CD4-positive, alpha-beta T cell treated with Interleukin-17A for 1 hour (primary cell): ENCODE measurements around the gene ASPG.
A peak's percentile ranks its signal among the peaks of the same experiment; 100 is the strongest.

Experiments
- DNase-seq: peaks from one replicate; pipeline ENCODE4 v3.0.0-alpha.2; 2020

The ASPG gene

GRCh38 chr14:104076743-104077142 is 8.8 kb upstream of the ASPG start:
- DNase-seq = peak; percentile 33

DNA sequence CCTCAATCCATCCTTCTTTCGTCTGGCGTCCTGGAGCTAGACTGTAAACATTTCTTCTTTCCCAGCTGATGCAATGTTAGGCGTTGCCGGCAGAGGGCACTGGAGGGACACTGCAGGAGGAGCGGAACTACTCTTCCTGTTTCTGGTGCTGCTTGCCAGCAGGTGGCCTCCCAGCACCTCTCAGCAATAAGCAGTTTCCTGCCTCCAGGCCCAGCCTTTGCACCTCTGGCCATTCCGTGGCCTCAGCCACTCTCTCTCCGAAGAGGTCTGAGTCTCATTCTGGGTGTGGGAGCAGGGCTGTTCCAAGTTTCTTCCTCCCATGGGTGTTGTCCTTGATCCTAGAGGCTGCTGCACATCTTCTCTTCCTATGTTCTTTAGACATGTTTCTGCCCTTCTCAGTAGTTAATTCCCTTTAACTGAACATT is 7.5 kb upstream of the ASPG start:
- DNase-seq = peak; percentile 89

- DNase-seq = no peak
Measured at GRCh38 chr14:104080376-104081260, 4.9 kb upstream of the ASPG start.

- no peak for DNase-seq
Measured at GRCh38 chr14:104081261-104081835, 4.2 kb upstream of the ASPG start.

DNA sequence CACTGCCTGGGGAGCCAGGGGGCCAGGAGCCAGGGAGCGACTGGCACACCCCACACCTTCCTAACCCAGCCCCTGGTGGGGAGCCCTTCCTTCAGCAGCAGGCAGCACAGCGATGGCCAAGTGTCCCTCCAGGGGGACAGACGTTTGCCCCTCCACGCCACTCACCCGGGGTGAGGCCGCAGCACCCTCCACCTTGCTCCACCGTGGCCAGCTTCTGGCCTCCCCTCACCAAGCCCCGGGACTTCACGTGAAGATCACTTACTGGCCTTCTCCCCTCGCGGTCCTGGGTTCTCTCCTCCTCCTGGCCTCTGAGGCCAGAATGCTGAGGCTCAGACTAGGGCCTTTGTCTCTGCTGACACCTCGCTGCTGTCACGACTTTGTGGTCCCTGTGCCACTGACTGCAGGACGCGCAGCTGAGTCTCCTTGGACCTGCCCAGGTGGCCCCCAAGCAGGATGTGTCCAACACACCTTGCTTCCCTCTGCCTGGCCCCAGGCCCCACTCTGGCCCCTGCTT is 3.5 kb upstream of the ASPG start:
- DNase-seq = no peak

DNA sequence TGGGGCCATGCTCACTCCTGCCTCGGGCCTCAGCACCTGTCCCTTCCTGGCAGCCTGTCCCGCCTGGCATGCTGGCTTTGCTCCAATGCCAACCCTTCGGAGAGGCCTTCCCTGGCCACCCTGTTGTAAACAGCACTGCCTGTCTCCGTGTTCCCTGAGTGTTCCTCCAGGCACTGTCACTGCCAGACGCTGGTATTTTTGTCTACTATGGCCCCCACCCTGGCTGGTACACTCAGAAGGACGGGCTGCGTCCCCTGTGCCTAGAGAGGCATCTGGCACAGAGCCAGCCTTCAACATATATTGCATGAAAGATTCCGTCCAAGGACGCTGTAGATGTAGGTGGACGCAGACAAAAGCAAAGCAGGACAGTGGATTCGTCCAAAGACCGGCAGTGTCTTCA is 2.7 kb upstream of the ASPG start:
- DNase-seq = no peak

DNA sequence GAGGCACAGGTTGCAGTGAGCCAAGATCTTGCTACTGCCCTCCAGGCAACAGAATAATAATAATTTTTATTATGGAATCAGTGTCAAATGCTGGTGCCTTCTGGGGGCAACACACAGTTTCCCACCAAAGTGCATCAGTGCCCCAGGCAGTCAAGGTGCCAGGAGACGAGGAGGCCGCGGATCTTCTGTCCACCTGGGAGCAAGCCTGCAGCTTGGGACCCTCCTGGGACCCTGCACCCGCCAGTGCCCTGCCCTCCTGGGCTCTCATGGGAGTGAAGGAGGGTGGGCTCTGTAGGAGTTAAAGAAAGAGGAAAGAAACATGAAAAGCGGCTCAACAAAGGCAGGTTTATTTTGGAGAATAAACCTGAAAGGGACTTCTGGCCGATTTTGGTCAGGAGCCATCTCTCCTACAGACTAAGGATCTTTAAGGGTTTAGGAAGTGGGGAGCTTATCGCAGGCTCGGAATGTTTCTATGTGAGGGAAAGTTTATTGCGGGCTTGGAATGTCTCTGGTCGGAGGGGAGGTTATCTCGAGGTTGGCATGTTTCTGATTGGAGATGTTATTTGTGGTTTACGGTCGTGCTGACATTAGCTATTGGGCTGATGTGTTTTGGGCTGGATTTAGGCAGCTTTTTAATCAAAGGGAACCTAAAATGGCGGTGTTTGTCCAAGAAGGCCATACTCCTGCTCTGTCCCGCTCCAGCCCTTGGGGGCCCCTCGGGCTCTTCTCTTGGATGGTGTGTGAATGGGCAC is 1.1 kb upstream of the ASPG start:
- no peak for DNase-seq

- DNase-seq = no peak
Measured at GRCh38 chr14:104085889-104086201, 345 bp downstream of the ASPG start.

DNA sequence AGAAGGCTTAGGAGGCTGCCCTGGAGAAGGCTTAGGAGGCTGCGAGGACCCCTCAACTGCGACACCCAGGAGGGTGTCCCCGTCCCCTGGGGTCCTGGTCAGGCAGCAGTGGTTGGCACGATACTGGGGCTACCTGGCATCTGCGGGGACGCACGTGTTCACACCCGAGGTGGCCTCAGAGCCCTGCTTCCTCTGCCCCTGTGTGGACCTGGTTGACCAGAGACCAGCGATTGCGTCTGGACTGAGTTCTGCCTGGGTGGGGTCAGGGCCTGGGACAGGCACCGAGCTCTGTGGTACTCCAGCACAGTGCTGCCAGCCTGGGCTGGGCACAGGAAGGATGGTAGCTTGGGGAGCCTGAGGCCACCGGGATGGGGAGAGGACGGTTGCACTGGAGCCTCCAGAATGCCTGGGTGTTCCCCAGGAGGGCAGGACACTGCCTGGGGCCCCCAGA is 735 bp downstream of the ASPG start:
- DNase-seq = no peak

- no peak for DNase-seq
Measured at GRCh38 chr14:104086661-104087461, 1.4 kb downstream of the ASPG start.

GRCh38 chr14:104087505-104087904 is 2.0 kb downstream of the ASPG start:
- no peak for DNase-seq

DNA sequence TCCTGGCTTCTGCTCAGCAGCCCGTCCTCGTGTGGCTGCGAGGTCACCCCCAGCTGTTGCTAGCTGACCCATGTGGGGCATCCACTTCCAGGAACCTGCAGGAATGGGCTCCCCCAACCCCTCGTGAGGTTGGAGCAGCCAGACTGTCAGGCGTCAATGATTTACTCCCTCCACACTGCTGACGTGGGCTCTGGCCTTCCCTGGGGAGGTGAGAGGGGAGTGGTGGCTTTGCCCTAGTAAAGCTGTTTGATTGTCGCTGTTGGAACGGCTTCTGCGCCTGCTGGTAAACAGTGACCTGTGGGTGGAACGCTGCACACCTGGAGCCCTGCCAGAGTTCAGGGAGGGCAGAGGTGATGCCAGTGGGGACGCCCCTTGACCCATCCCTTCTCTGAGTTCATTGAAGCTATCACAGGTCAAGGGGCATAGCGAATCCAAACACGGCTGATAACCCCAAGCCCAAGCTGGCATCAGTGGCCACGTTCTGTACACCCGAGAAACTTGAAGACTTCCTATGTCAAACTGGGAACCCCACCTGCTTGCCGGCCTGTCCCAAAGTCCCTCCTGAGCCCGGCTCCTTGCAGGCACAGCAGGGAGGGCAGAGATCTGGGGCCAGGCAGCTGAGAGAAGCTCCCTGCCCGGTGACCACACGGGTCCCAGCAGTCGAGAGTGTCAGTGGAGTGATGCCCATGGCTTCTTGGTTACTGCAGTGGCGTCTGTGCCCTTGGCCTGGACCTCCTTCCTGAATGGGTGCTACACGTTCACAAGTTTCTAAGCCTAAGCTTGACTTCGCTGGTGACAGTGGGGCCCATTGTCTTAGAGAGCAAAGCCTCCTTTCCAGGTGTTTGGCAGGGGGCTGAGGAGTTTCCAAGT is 2.7 kb downstream of the ASPG start:
- no peak for DNase-seq

DNA sequence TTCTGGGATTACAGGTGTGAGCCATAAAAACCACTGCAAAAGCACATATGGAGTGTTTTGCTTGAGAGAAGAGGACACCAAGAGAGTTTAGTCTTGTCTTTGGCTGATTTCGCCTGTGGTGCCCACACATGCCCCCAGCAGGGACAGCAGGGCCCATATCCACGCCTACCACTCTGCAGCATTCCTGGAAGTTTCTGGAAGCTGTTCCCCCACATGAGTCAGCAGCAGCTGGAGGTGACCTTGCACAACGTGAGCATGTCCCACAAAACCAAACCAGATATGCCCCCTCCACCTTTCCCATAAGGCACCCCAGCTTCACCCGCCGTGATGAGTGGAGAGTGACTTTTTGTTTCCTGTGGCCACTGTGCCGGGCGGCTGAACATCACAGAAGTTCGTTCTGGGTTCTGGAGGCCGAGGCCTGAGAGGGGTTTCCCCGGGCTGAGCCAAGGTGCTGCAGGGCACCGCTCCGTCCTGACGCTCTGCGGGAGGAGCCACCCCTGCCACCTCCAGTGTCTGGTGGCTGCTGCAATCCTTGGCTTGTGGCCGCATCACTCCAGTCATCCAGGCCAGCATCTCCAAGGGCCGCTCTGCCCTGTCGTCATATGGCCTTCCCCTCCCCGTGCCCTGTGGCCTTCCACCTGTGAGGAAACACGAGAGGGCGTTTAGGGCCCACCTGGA is 4.7 kb downstream of the ASPG start:
- DNase-seq = no peak

- DNase-seq = no peak
Measured at GRCh38 chr14:104091061-104091926, 5.8 kb downstream of the ASPG start.

DNA sequence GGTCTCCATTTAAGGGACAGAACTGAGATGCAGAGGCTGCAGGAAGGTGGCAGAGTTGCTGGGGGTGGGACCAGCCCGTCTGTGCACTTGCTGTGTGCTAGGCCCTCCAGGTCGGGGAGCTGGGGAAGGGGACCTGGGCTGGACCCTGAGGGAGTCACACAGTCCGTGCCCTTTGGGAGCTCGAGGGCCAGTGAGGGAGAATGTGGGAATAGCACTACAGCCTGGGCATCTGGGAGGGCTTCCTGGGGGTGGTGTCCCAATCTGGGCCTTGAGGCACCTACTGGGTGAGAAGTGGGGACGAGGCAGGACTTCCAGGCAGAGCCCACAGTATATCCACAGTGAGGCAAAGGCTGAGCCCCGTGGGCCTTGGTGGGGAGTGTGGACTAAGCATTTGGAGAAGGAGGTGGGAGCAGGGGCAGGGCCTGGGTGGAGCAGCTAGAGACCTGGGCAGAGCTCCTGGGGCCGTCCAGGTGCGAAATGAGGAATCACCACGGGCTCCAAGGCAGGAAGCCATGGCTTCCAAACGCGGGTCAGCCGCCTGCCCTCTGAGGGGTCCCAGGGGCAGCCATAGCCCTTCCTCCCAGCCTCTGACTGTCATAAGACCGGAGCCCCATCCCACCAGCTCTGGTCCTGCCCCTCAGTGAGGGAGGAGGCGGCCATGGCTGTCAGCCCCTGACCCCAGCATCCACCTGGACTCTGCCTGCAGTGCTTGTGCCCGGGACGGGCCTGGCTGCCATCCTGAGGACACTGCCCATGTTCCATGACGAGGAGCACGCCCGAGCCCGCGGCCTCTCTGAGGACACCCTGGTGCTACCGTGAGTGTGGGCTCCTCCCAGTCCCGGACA is 6.6 kb downstream of the ASPG start:
- DNase-seq = no peak

- DNase-seq = no peak
Measured at GRCh38 chr14:104092931-104093365, 7.4 kb downstream of the ASPG start.

GRCh38 chr14:104093366-104094055 is 8.0 kb downstream of the ASPG start:
- DNase-seq = peak; percentile 31

DNA sequence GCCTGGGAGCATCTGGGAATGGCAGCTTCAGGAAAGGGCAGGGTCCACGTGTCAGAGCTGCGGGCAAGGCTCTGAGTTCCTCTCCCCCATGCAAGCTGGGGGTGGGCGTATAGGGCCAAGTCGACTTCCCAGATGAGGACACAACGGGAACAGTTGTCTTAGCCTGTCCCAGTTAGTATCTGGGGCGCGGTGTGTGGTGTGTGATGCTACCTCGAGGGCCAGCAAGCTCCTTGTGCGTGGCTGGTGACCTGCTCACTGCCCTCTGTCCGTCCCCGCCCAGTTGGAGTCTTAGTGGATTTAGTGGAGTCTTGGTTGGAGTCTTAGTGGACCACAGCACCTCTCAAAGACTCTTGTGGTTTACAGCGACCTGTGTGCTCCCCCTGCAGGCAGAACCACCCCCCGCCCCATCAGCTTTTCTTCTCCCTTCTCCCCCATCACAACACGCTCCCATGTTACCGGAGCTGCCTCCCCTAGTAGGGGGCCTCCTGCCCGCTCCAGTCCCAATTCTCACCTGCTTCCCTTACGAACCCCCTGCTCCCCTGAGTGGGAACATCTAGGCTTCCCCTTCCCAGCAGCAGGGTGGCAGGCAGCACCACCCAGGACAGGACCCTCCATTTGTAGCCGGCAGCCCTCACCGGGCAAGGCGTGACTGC is 8.7 kb downstream of the ASPG start:
- no peak for DNase-seq
